Measurements from ENCODE around the gene MEOX1. TPM values are rescaled to one million over a fixed set of nuclear protein-coding genes. Genes with fewer than 3 reads are reported as not detected.

Gene MEOX1
- total RNA-seq, 2 donors from 2014 or later, result 3.4 to 6.1 TPM

DNA sequence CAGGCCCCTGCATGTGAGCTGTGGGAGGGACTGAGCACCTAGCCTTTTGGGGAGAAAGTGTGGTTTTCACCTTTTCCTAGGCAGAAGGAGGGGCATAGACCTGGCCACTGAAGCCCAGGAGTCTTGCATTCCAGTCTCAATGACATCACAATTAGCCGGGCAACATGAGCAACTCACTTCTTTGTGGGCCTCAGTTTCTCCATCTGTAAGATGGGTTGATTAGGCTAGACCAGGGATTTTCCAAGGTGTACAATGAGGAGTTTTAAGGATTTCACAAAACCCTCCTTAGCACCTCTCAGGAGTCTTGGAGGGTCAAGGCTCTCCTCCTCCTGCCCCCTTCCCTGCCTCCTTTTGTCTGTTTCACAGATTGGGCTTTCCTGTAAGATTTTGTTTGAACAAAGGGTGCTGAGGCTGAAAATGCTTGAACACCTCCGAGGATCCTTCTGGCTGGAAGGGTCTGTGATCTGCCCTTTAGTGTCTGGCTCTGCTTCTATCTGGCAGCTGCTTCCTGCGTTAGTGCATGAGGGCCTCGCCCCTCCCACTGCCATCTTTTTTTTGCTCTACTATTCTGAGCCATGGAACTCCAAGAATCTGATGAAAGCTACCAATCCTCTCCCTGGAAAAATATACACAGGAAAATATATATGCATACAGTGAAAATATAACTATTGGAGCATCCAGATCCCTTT, 63.2 kb downstream of the MEOX1 start:
- intact Hi-C loops (cut with DNase I), result no loop called here
- TF ChIP-seq POLR2AphosphoS5 (IDR thresholded peaks at IDR 0.05) (no peak), POLR2A (IDR thresholded peaks at IDR 0.05) (no peak)
- TF ChIP-seq, protein P1, sequence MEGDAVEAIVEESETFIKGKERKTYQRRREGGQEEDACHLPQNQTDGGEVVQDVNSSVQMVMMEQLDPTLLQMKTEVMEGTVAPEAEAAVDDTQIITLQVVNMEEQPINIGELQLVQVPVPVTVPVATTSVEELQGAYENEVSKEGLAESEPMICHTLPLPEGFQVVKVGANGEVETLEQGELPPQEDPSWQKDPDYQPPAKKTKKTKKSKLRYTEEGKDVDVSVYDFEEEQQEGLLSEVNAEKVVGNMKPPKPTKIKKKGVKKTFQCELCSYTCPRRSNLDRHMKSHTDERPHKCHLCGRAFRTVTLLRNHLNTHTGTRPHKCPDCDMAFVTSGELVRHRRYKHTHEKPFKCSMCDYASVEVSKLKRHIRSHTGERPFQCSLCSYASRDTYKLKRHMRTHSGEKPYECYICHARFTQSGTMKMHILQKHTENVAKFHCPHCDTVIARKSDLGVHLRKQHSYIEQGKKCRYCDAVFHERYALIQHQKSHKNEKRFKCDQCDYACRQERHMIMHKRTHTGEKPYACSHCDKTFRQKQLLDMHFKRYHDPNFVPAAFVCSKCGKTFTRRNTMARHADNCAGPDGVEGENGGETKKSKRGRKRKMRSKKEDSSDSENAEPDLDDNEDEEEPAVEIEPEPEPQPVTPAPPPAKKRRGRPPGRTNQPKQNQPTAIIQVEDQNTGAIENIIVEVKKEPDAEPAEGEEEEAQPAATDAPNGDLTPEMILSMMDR (IDR thresholded peaks at IDR 0.05), result no peak
- no peaks in the 10 kb centered on the region for H3K27me3 ChIP-seq (replicated peaks; ENCODE audit: insufficient read depth)
- no peak for DNase-seq (ENCODE audit: low spot score)
- H3K36me3 ChIP-seq, result no peaks in the 10 kb centered on the region
- WGBS, result 75% methylated on average over 4 of the region's 4 CpGs
- H3K4me1 ChIP-seq (replicated peaks), result no peaks in the 10 kb centered on the region
- no peaks in the 10 kb centered on the region for H3K9me3 ChIP-seq
- H3K4me3 ChIP-seq, result no peak overlapping the region
- H3K27ac ChIP-seq, result no peak overlapping the region

DNA sequence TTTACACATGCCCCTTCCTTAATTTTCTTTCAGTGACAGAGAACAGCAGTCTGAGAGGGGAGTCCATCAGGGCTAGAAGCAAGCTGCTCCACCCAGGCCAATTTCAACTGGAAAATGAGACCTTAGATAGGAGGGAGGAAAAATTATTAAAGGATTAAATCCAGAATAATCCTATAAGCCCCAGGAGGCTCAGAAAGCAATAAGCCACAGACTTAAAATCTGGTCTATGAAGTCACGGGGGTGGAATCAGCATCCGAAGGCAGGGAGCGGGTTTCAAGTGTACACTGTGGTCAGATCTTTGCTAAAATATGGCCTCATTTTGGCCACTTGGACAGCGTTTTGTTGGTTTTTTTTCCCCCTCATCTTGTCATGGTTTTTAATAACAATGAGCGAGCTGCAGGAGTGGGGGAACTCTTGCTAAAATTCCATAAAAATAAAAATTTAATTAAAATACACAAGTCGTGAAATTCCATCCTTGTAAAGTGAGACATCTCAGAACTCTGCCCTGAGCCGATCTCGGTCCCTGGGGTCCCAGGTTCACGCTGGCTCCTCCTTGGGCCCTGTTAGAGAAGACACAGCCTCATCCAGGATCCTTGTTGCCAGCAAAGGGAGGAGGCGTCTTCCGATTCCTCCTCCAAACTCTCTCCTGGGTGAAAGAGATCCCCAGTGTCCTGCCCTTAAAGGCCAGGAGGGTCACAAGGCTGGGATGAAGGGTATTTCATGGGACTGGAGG, 63.9 kb downstream of the MEOX1 start:
- no peaks in the 10 kb centered on the region for H3K36me3 ChIP-seq
- no peak overlapping the region for H3K27ac ChIP-seq
- DNase-seq (ENCODE audit: low spot score), result no peak
- no peaks in the 10 kb centered on the region for H3K27me3 ChIP-seq (replicated peaks; ENCODE audit: insufficient read depth)
- no peaks in the 10 kb centered on the region for H3K9me3 ChIP-seq
- no peak overlapping the region for H3K4me3 ChIP-seq
- intact Hi-C loops (cut with DNase I), result no loop called here
- 88% methylated on average over 11 of the region's 11 CpGs for WGBS
- H3K4me1 ChIP-seq (replicated peaks), result no peaks in the 10 kb centered on the region
- TF ChIP-seq, protein P1 (IDR thresholded peaks at IDR 0.05), result no peak
- TF ChIP-seq POLR2AphosphoS5 (IDR thresholded peaks at IDR 0.05), result no peak
- TF ChIP-seq POLR2A (IDR thresholded peaks at IDR 0.05), result no peak

DNA sequence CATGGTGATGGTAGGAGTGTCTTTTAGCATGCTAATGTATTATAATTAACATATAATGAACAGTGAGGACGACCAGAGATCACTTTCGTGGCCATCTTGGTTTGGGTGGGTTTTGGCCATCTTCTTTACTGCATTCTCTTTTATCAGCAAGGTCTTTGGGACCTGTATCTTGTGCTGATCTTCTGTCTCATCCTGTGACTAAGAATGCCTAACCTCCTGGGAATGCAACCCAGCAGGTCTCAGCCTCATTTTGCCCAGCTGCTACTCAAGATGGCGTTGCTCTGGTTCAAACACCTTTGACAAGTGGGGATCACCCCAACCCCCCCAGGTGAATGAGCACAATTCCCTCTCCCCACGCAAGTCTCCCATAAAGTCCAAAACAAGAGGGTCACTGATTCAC, 66.3 kb downstream of the MEOX1 start:
- H3K4me1 ChIP-seq (replicated peaks), result no peaks in the 10 kb centered on the region
- intact Hi-C loops (cut with DNase I), result no loop called here
- H3K36me3 ChIP-seq, result no peaks in the 10 kb centered on the region
- 69% methylated on average over 4 of the region's 4 CpGs for WGBS
- H3K9me3 ChIP-seq, result no peaks in the 10 kb centered on the region
- H3K27me3 ChIP-seq (replicated peaks; ENCODE audit: insufficient read depth), result no peaks in the 10 kb centered on the region
- TF ChIP-seq, protein P1 (IDR thresholded peaks at IDR 0.05), result no peak
- TF ChIP-seq POLR2AphosphoS5 (IDR thresholded peaks at IDR 0.05), result no peak
- TF ChIP-seq POLR2A (IDR thresholded peaks at IDR 0.05), result no peak
- H3K27ac ChIP-seq, result no peak overlapping the region
- DNase-seq (ENCODE audit: low spot score), result no peak
- H3K4me3 ChIP-seq, result no peak overlapping the region

DNA sequence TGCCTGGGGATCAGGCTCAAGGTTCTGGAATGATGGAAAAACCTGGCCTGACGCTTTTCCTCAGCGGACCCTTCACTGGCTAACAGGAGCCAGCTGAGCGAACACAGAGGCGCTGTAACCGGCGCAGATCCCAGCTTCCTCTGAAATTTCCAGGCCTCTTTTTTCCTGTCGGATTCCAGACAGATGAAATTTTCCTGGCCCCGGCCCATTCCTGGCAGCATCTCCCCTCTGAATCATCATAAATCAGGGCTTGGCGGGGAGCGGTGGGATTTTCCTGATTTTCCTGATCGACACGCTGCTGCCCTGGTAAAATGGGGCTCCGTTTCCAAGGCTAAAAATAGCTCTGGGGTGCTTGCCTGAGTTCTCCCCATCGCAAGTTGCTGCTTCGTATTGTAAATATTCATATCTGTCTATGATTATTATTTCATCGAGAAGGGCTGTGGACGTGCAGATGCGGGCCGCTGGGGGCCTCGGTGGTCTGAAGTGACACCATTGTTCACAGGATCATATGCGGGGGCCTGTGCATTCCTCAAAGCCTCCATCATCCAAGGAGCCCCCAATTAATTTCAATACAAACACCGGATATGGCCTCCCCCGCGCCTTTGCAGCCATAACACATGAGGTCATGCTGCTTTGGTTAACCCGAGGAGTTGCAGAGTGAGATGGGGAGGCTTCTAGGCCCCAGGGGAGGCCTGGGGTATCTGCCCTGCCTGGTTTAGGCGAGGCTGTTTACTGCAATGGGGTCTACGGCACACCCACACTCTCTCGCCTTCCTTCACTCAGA, 69.8 kb downstream of the MEOX1 start:
- intact Hi-C loops (cut with DNase I), result no loop called here
- no peaks in the 10 kb centered on the region for H3K36me3 ChIP-seq
- TF ChIP-seq, protein P1 (IDR thresholded peaks at IDR 0.05), result no peak
- TF ChIP-seq POLR2AphosphoS5 (IDR thresholded peaks at IDR 0.05) (peak; percentile 30), POLR2A (IDR thresholded peaks at IDR 0.05) (no peak)
- H3K4me3 ChIP-seq, result no peak overlapping the region
- H3K9me3 ChIP-seq, result no peaks in the 10 kb centered on the region
- no peak for DNase-seq (ENCODE audit: low spot score)
- 35% methylated on average over 28 of the region's 28 CpGs for WGBS
- peak overlapping the region in 1 of 2 donors; percentile 36 for H3K27ac ChIP-seq
- H3K27me3 ChIP-seq (replicated peaks; ENCODE audit: insufficient read depth), result no peaks in the 10 kb centered on the region
- no peaks in the 10 kb centered on the region for H3K4me1 ChIP-seq (replicated peaks)

All from prostate gland (tissue), 2 donors.